HL-60 (cell line): ENCODE results near the gene SYP.

Source experiments
- CTCF ChIP-seq: IDR thresholded peaks from one replicate; pipeline ENCODE4 v1.5.1; 2011; ENCODE audit warnings: low read length, control low read depth, inconsistent platforms; ENCODE audit not compliant: insufficient read depth
- POLR2AphosphoS5 ChIP-seq: IDR thresholded peaks from 2 replicates; pipeline ENCODE4 v1.6.1; 2012; ENCODE audit warnings: low read depth
- REST ChIP-seq: IDR thresholded peaks from 2 replicates; pipeline ENCODE4 v1.6.1; 2012; ENCODE audit warnings: low read depth; ENCODE audit not compliant: insufficient replicate concordance

- TF ChIP-seq CTCF (no peak), REST (no peak), POLR2AphosphoS5 (no peak)
Observed at GRCh38 chrX:49153467-49153866, 46.5 kb downstream of the SYP start.
